ENCODE results near the gene MRPL21.

Gene MRPL21

GRCh38 chr11:68935066-68935465 is 31.4 kb upstream of the MRPL21 start:
- DNase-seq (ENCODE audit: low read depth in 1 of 2, low spot score in 1 of 2) = no peak

- no peak for DNase-seq (ENCODE audit: low read depth in 1 of 2, low spot score in 1 of 2)
Observed at GRCh38 chr11:68934666-68935065, 31.0 kb upstream of the MRPL21 start.

DNA sequence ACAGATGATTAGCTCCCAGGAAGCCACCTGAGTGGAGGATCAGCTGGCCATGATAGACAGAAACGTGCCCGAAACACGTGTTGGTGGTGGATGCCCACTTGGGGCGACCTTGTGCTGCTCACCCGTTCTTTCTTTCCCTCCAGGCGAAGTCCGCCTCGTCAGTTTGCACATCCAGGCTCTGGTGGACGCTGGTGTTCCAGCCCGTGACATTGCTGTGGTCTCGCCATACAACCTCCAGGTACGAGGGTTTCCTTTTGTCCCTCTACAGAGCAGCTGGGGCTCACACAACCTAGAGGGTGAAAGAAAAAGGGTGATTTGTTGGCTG is 30.7 kb upstream of the MRPL21 start:
- DNase-seq (ENCODE audit: low read depth in 1 of 2, low spot score in 1 of 2) = no peak

DNA sequence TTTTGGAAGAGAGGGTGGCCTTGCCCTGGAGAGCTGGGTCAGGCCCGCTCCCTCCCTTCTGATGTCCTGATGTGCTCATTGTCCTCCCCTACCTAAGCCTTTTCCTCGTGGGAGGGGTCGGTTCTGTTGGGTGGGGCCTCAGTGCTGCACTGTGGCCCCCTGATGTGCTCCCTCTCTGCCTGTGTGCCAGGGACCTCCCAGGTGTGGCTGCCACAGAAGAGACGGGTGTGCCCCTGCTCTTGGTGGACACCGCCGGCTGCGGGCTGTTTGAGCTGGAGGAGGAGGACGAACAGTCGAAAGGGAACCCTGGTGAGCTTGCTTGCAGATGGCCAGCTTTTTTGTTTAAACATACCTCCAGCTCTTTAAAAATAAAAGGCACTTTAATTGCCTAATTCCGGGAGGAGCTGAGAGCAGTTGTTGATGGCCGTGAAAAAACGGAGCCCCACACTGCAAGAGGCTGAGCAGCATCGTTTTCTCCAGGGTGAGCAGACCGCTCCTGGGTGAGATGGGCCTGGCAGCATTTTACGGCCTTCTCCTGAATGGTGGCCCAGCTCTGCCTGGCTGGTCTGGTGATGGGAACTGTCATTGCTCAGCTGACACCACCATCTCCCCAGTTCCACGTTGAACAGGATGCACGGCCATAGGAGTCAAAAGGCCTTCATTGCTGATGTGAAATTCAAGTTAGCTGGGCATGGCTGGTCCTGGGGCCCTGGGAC is 30.1 kb upstream of the MRPL21 start:
- DNase-seq (ENCODE audit: low read depth in 1 of 2, low spot score in 1 of 2) = no peak

DNA sequence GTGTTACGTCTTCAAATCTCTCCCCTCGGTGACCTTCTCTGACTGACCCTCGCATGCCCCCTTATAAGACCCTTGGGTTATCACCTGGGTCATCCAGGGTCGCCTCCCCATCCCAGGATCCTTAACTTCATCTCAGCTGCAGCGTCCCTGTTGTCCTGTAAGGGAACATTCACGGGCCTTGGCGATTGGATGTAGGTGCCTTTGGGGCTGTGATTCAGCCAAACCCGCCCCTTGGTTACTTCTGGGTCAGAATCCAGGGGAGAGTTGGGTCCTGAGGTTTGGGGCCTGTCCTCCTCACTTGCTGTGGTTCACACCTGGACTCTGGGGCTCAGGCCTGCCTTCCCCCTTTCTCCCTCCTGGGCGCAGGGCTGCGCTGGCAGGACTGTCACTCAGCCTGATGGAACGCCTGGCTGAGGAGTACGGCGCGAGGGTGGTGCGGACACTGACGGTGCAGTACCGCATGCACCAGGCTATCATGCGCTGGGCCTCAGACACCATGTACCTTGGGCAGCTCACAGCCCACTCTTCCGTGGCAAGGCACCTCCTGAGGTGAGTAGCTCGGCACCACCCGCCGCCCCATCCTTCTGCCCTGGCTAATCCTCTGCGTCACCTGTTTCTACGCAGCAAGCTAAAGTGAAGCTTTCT is 29.4 kb upstream of the MRPL21 start:
- no peak for DNase-seq (ENCODE audit: low read depth in 1 of 2, low spot score in 1 of 2)

DNA sequence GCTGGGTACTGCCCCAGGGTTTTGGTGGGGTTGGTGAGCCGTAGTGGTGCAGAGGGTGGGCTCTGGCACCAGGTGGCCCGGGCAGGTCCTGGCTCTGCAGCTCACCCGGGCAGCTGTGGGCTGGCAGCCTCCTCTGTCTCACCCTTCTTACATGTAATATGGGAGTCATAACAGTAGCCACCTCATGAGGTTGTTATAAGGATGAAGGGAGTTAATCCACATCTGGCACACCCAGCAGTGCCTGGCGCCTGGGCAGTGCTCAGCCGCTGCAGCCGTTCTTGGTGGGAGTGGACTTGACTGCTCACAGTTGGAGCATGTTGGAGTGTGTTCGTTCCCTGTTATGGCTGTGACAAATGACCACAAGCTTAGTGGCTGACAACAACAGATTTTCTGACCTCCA is 28.7 kb upstream of the MRPL21 start:
- DNase-seq (ENCODE audit: low read depth in 1 of 2, low spot score in 1 of 2) = no peak

- DNase-seq (ENCODE audit: low read depth in 1 of 2, low spot score in 1 of 2) = no peak
Observed at GRCh38 chr11:68931911-68932310, 28.3 kb upstream of the MRPL21 start.

GRCh38 chr11:68930991-68931855 is 27.6 kb upstream of the MRPL21 start:
- no peak for DNase-seq (ENCODE audit: low read depth in 1 of 2, low spot score in 1 of 2)

DNA sequence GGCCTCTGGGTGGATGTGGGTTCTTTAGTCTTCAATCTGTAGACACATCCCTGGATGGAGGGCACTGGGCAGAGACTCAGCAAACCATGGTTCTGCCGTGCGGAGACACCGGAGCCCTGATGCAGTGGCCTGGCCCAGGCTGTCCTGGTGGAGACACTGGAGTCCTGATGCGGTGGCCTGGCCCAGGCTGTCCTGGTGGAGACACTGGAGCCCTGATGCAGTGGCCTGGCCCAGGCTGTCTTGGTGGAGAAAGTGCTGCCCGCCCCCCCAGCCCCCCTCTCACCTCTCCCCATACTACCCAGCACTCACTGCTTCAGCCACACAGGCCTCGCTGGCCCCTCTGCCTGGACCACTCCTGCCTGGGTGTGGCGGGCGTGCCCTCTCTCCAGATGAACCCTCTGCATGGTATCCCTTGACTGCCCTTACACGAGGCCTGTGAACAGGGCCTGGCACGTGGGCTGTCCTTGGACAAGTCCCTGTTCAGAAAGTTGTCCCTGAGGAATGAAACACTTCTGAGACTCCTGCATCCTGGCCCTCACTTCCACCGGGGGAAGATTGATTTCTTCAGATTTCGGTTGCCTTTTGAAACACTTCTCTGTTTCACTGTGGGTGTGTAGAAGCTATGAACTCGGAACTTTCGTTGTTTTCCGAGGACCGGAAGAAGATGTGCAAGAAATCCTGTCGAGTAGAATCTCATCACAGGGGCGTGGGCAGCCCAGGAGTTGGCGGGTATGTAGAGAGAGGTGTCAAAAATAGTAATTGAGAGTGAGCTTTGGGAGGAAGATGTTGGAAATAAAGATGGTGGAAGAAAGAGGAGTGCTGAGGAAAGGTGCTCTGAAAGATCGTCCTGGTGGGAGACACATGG is 26.3 kb upstream of the MRPL21 start:
- DNase-seq (ENCODE audit: low read depth in 1 of 2, low spot score in 1 of 2) = no peak

DNA sequence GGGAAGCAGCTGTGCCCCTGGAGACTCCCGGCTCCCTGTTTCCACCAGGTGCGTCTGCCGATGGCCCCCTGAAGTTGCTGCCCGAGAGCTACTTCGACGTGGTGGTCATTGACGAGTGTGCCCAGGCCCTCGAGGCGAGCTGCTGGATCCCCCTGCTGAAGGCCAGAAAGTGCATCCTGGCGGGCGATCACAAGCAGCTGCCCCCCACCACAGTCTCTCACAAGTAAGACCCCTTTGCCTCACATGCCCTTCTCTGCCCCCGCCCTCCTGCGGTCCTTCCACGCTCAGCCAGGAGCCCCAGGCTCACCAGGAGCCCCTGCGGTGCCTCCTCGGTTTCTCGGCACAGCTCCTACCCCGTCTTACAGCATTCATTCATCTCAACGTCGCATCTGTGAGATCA is 25.5 kb upstream of the MRPL21 start:
- no peak for DNase-seq (ENCODE audit: low read depth in 1 of 2, low spot score in 1 of 2)

- DNase-seq (ENCODE audit: low read depth in 1 of 2, low spot score in 1 of 2) = no peak
Observed at GRCh38 chr11:68928136-68928880, 24.7 kb upstream of the MRPL21 start.

- no peak for DNase-seq (ENCODE audit: low read depth in 1 of 2, low spot score in 1 of 2)
Observed at GRCh38 chr11:68927280-68928135, 23.9 kb upstream of the MRPL21 start.

- DNase-seq (ENCODE audit: low read depth in 1 of 2, low spot score in 1 of 2) = no peak
Observed at GRCh38 chr11:68925611-68926010, 22.0 kb upstream of the MRPL21 start.

- no peak for DNase-seq (ENCODE audit: low read depth in 1 of 2, low spot score in 1 of 2)
Observed at GRCh38 chr11:68924073-68924925, 20.7 kb upstream of the MRPL21 start.

DNA sequence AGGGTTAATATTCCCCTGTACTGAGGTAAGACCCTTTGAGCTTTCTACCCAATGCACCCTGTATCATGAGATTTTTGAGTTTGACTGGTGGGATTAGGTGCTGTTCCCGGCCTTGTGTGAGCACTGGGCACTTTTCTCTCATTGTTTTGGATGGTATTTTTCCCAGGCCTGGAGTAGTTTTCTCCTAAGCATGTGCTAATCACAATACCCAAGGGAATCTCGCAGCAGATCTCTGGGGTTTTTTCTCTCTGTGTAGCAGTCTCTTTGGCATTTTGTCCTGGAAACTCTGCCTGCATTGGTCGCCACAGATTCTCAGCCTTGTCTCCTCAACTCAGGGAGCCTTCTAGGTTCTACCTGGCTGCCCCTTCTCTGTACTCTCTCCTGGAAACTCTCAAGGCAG is 20.0 kb upstream of the MRPL21 start:
- no peak for DNase-seq (ENCODE audit: low read depth in 1 of 2, low spot score in 1 of 2)

GRCh38 chr11:68916439-68916838 is 12.8 kb upstream of the MRPL21 start:
- no peak for DNase-seq (ENCODE audit: low read depth in 1 of 2, low spot score in 1 of 2)

DNA sequence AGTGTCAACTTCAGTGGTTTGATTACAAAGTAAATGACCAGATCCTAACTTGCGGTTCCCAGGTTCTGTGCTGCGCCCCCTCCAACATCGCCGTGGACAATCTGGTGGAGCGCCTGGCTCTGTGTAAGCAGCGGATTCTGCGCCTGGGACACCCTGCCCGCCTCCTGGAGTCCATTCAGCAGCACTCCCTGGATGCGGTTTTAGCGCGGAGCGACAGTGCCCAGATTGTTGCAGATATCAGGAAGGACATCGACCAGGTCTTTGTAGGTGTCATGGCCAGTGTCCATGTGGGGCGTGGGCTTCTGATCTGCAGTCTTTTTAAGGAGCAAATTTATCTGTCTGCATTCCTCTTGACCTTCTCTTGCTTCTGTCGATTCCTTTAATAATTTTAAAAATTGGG is 11.1 kb upstream of the MRPL21 start:
- no peak for DNase-seq (ENCODE audit: low read depth in 1 of 2, low spot score in 1 of 2)

DNA sequence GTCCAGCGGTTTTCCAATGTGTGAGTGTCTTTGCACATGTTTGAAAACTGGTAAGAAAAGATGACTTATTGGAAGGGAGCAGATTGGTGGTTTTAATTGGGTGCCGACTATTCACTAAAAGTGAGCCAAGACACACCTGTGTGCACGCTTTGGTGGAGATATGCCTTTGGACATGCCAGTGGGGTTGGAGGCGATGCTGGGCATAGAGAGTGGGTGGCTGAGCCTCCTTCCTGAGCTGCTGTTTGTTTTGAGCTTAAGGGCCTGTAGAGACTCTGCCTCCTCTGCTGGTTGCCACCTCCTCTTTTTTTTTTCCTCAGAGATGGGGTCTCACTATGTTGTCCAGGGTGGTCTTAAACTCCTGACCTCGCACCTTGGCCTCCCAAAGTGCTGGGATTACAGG is 9.6 kb upstream of the MRPL21 start:
- no peak for DNase-seq (ENCODE audit: low read depth in 1 of 2, low spot score in 1 of 2)

DNA sequence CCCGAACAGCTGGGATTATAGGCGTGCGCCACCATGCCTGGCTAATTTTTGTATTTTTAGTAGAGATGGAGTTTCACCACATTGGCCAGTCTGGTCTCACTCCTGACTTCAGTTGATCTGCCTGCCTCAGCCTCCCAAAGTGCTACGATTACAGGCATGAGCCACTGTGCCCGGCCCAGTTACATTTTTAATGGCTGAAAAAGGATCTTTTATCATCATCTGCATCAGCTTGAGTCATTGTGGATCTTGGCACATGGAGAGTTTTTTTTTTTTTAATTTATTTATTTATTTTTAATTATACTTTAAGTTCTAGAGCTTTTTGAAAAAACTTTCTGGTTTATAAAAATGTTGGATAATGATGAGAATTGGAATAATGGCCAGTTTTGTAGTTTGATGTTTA is 8.6 kb upstream of the MRPL21 start:
- no peak for DNase-seq (ENCODE audit: low read depth in 1 of 2, low spot score in 1 of 2)

Measured in activated CD4-positive, alpha-beta T cell treated with anti-CD3 and anti-CD28 coated beads, Interleukin-2, amount 50 U/mL, for 24 hours (primary cell).